Measurements from ENCODE around the gene IGF2R.

IGF2R gene

DNA sequence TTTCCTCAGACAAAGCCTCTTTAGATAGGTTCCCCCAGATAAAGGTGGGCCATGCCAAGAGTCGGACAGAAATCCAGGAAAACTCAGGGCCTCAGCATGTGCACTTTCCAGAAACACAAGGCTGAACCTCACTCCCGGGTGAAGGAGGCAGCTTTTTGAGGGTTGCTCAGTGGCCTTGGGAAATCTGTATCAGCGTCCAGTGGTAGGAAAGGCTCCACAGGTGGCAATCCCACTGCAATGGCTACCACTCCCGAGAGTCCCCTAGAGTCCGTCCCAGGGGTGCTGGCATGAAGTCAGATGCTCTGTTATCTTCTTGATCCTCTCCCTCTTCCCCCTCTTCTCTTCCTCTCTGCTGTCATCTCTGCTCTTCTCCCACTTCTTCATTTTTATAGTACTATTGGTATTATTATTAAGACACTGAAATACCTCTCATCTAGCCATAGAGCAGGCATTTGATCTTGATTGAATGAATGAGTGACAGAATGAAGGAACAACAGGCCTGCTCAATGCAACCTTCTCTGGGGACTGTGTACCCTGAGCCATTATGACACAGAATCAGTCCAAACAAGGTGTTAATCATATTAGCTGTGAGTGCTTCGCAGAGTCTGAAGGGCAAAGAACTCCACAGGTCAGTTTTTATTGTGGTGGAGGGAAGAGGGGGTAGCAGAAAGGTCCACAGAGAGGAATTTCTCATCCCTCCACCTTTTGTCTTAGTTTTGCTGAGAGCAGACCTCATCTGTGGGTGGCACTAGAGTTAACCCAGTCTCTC is 166.1 kb downstream of the IGF2R start:
- POLR2A ChIA-PET (ENCODE audit: low non-redundant PET), result no interaction called here

DNA sequence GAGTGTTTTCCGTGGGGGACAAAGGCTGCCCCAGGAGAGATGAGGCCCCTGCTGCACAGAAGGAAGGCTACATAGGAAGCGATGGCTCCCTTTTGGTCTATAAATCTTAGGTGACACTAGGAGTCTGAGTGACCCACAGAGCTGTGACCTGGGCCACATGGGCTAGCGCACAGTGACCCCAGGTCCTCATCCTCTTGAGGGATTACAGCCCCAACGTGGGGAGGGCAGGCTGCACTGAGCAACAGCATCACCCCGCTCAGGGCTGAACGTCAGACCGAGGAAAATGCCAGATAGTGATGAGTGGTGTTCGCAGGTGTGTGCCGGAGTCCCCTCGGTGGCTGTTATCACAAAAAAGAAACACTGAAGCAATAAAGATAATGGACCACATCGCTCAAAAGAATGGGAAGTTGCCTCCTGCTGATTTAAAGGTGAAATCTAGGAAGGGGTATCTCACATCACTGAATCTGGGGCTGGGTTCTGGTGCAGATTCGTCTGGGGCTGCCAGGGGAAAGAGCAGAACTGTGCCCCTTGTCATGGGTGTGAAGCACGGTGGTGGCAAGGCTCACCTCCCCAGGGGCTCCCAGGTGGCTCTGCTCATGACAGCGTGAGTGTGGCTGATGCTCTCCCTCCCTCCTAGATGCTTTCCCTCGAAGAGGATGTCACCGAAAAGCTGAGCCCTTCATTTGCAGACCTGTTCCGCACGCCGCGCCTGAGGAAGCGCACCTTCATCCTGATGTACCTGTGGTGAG is 167.2 kb downstream of the IGF2R start:
- H3K27ac ChIP-seq, result no peak overlapping the region
- no peak for DNase-seq (ENCODE audit: low spot score)
- TF ChIP-seq, protein P1, sequence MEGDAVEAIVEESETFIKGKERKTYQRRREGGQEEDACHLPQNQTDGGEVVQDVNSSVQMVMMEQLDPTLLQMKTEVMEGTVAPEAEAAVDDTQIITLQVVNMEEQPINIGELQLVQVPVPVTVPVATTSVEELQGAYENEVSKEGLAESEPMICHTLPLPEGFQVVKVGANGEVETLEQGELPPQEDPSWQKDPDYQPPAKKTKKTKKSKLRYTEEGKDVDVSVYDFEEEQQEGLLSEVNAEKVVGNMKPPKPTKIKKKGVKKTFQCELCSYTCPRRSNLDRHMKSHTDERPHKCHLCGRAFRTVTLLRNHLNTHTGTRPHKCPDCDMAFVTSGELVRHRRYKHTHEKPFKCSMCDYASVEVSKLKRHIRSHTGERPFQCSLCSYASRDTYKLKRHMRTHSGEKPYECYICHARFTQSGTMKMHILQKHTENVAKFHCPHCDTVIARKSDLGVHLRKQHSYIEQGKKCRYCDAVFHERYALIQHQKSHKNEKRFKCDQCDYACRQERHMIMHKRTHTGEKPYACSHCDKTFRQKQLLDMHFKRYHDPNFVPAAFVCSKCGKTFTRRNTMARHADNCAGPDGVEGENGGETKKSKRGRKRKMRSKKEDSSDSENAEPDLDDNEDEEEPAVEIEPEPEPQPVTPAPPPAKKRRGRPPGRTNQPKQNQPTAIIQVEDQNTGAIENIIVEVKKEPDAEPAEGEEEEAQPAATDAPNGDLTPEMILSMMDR (conservative IDR thresholded peaks at IDR 0.05; ENCODE audit: low read depth), result no peak
- CTCF ChIA-PET, result interaction anchor here (0.5 to 0.8 kb wide), 2 partner anchors 271 to 319 kb away, joined by 3 to 5 read pairs; no protein-coding TSS in a partner anchor
- POLR2A ChIA-PET (ENCODE audit: low non-redundant PET), result no interaction called here

More for the DNA sequence above, 166.1 kb downstream of the IGF2R start:
- H3K27ac ChIP-seq, result no peak overlapping the region
- CTCF ChIA-PET, result no interaction called here
- DNase-seq (ENCODE audit: low spot score), result no peak
- TF ChIP-seq, protein P1 (conservative IDR thresholded peaks at IDR 0.05; ENCODE audit: low read depth), result no peak

DNA sequence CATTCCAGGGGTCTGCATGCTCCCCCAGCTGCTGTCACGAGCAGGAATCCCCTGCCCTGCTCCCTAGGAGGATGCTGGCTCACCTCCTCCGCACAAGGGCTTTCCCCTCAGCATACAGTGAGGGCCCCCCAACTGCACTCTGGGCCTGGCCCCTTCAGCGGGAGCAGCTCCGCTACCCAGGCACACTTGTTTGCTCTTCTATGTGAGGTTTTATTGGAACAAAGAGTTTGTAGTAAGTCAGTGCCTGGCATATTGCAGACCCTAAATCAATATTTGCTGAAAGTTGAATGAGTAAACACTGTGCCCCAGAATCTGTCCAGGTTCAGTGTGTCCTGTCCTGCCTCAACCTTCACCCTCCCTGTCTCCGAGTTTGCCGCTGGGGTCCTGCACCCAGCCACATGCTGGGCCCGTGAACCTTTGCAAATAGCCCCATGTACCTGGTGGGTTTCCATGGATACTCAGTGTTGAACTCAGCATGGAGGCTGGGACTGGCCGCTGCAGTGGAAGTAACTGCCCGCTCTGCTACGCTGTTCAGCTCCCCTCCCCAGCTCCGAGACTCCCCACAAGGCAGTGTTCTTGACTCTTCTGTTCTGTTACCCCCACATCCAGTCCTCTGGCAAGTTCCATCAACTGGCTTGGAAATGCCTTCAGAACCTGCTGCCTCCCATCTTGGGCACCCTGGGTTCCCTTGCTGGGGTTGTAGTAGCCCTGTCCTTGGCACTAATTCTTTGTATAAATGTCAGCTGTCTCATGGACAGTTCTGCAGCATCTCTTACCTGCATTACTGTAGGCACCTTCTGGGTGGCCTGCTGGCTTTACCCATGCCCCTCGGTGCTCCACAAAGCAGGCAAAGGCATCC is 168.5 kb downstream of the IGF2R start:
- CTCF ChIA-PET, result interaction anchor here (0.5 to 2.0 kb wide), 10 partner anchors 9 to 396 kb away, joined by 3 to 17 read pairs (median 3); no protein-coding TSS in a partner anchor
- no peak for DNase-seq (ENCODE audit: low spot score)
- no peak overlapping the region for H3K27ac ChIP-seq
- POLR2A ChIA-PET (ENCODE audit: low non-redundant PET), result no interaction called here
- TF ChIP-seq, protein P1 (conservative IDR thresholded peaks at IDR 0.05; ENCODE audit: low read depth), result no peak

DNA sequence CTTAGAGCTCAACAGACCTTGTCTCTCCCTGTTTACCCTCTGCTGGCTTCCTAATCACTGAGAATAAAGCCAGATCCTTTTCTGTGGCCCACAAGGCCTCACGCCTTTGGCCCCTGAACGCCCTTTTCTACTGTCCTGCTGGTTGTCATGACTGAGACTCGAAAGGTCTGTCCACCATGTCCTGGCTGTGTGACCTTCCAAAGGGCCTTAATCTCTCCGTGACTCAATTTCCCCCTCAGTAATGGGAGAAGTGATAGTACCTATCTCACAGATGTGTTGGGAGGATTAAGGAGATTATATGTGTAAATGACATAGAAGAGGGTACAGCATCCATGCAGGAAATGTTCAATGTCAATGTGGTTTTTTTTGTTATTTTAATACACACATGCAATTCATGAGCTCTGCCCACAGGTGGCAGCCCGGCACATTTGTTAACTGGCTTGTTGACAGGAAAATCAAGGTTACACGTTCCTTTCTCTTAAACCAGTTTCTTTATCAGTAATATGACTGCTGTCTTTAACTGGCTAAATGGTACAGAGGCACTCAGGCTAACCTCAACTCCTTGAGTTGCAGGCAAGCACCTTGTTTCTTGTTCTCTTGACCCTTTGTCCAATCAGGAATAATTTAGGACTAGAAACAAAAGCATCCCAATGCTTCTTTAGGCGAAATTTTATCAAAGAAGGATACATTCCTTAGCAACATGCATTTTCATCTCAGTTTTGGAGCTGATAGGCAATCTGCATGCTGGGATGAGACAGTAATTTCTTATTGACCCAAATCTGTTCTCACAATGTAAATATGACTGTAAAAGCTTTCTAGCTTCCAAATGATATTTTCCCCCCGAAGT is 169.3 kb downstream of the IGF2R start:
- ChIA-PET POLR2A (ENCODE audit: low non-redundant PET) (no interaction called here), CTCF (interaction anchor here (0.5 to 2.0 kb wide), 17 partner anchors 10 to 505 kb away, joined by 3 to 17 read pairs (median 3); no protein-coding TSS in a partner anchor)
- H3K27ac ChIP-seq, result peak overlapping the region; percentile 71
- peak; percentile 53 for DNase-seq (ENCODE audit: low spot score)
- TF ChIP-seq, protein P1 (conservative IDR thresholded peaks at IDR 0.05; ENCODE audit: low read depth), result peak; percentile 84

DNA sequence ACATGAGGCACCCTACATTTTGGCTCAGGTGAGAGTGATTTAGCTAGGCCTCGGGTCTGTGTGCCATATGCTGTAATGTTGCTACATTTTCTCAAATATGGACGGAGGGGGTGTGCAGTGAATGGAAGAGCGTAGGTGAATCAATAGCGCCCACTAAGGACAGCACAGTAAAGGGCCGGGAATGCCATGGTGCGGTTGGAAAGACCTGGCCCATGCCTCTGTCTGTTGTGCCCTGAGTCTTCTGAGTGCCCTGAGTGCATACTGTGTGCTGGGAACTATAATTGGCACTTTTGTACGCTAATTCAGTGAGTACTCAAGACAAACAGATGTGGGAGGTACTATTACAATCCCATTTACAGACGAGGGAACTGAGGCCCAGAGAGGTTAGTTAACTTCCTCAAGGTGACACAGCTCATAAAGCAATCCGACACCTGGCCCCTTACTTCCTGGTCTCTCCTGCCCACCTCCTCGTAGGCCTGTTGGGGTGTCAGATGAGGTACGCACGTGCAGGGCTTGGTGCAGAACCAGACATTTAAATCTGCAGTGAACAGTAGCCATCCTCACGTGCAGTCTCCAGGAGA is 170.0 kb downstream of the IGF2R start:
- CTCF ChIA-PET, result interaction anchor here (0.5 to 2.0 kb wide), 13 partner anchors 11 to 506 kb away, joined by 3 to 17 read pairs (median 4); no protein-coding TSS in a partner anchor
- H3K27ac ChIP-seq, result peak overlapping the region; percentile 71
- POLR2A ChIA-PET (ENCODE audit: low non-redundant PET), result no interaction called here
- TF ChIP-seq, protein P1 (conservative IDR thresholded peaks at IDR 0.05; ENCODE audit: low read depth), result no peak
- no peak for DNase-seq (ENCODE audit: low spot score)
